ENCODE data around the gene ZBTB46.
"Not testable (repeated sequence)": the region's sequence is repeated elsewhere in the genome, so short reads cannot be mapped to it uniquely, and the experiment has no call there.

ZBTB46 gene

GRCh38 chr20:63787302-63787701, 43.8 kb downstream of the ZBTB46 start:
- DNase-seq (ENCODE audit: low read depth) = no peak

- no peak for DNase-seq (ENCODE audit: low read depth)
These were observed 45.4 kb downstream of the ZBTB46 start for GRCh38 chr20:63785691-63786131.

DNA sequence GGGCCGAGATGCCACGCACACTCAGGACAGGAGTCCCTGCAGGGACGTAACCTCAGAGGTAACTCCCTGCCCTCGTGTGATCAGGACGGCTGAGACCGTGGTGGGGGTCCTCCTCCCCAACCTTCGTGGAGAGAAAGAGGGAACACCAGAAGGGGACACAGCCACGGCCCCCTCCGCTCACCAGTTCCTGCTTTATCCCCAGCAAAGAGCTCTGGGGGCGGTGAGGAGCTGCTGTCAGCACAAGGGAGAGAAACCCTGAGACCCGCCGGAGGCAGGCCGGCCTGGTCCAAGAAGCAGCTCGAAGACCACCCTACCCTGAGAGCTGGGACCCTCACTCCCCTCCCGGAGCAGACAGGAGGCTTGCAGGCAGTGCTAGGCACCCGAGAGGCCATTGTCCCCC, 47.1 kb downstream of the ZBTB46 start:
- DNase-seq (ENCODE audit: low read depth) = no peak

GRCh38 chr20:63782521-63782971, 48.5 kb downstream of the ZBTB46 start:
- DNase-seq (ENCODE audit: low read depth) = no peak

DNA sequence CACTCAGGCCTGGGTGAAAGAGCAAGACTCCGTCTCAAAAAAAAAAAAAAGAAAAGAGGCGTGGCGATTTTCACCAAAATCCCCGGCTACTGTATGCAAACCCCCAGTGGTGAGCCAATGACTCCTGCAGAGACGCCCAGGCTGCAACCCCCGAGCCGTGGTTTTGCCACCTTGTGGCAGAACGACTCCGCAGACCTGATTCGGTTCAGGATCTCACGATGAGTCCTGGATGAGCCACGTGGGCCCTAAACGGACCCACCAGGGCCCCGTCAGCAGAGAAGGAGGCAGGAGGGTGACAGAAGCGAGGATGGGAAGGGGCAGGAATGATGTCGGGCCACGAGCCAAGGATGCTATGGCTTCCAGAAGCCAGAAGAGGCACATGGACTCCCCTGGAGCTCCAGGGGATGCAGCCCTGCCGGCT, 49.0 kb downstream of the ZBTB46 start:
- DNase-seq (ENCODE audit: low read depth) = peak; percentile 16

DNA sequence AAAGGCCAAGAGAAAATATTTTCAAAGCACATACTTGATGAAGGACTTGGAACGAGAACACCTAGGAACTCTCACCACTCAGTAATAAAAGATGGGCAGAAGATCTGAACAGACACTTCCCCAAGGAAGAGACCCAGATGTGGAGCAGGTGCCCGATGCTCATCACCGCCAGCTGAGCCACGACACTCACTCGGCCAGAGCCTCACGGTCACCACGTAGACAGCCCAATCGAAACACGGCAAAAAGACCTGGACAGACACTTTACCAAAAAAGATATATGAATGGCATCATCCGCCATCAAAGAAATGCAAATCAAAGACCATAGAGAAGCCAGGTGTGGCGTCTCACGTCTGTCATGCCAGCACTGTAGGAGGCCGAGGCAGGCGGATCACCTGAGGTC, 49.9 kb downstream of the ZBTB46 start:
- no peak for DNase-seq (ENCODE audit: low read depth)

GRCh38 chr20:63778857-63779256, 52.2 kb downstream of the ZBTB46 start:
- no peak for DNase-seq (ENCODE audit: low read depth)

DNA sequence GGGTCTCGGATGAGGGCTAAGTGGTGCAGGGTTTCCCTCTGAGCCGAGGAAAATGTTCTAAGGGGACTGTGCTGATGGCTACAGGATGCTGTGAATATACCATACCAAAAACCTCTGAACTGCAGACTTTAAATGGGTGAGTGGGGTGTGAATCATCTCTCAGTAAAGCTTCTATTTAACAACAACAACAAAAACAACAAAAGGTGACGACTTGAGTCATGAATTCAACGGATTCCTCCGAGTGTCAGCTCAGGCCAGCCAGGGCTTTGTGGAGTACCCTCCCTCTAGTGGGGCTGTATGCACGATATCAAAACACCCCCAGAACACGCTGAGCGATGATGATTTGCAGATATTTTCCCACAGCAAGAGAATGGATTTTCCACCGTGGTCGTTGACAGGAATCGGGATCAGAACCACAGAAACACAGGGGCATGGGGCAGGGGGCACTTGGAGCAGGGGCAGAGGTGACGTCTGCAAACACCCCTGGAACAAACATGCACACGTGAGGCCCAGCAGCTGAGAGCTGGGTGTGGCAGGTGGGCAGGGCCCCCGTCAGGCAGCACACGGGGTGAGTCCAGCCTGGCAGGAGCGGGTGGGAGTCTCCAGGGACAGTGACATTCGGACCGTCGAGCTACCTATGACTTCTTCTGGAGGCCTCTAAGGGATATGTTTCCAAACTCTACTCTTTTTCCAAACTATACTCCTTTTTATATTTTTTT, 52.9 kb downstream of the ZBTB46 start:
- no peak for DNase-seq (ENCODE audit: low read depth)

GRCh38 chr20:63777614-63778013, 53.5 kb downstream of the ZBTB46 start:
- DNase-seq (ENCODE audit: low read depth) = no peak

GRCh38 chr20:63776875-63777274, 54.2 kb downstream of the ZBTB46 start:
- not testable (repeated sequence) for DNase-seq (ENCODE audit: low read depth)

GRCh38 chr20:63775096-63775978, 55.7 kb downstream of the ZBTB46 start:
- peak; percentile 16 for DNase-seq (ENCODE audit: low read depth)

- no peak for DNase-seq (ENCODE audit: low read depth)
These were observed 56.8 kb downstream of the ZBTB46 start for GRCh38 chr20:63774306-63774705.

DNA sequence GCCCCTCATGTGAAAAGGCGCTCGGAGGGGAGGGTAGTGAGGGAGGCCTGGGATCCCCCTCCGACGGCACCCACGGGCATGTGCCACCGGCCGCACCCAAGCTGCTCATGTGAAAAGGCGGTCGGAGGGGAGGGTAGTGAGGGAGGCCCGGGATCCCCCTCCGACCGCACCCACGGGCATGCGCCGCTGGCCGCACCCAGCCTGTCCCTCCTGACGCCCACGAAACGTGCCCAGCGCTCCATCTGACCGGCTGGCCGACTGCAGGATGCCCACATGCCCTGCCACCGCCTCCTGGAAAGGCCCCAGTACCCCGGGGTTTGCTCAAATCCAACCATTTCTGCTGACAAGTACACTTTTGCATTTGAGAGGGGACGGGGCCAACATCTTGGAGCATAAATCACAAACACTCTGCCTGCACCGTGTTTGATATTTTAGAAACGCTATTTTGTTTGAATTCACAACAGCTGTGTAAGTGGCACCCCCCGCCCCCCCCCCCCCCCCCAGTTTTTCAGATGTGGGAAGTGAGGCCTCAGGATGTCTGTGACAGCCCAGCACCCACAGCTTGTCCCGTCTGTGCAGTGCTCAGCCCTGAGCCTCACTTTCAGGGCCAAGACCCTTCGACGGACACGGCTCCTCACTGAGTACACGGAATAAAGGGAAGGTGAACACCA, 57.4 kb downstream of the ZBTB46 start:
- no peak for DNase-seq (ENCODE audit: low read depth)

DNA sequence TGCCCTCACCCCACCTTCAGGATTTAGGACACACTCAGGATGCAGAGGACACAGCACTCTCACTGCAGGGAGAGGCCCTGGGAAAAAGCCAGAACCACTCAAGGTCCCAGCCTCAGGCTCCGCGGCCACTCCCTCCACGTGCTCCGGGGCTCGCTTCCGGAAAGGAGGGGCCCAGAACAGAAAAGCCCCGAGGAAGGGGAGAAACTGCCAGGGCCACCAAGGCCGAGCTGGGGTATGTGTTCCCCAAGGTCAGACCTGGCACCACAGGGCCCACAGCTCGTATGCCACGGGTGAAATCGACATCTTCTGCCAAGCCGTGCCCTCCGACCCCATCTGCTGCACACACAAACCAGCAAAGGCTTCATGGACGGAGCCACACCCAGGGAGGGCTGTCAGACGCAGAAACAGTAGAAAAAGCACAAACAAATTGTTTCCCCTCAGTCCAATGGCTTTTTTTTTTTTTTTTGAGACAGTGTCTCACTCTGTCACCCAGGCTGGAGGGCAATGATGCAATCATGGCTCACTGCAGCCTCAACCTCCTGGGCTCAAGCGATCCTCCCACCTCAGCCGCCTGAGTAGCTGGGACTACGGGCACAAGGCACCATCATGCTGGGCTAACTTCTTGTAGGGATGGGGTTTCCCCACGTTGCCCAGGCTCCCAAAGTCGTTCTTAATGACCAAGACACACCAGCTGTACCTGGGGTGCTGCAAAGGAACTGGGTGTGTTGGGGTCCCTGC, 58.1 kb downstream of the ZBTB46 start:
- DNase-seq (ENCODE audit: low read depth) = no peak

GRCh38 chr20:63771046-63771707, 59.9 kb downstream of the ZBTB46 start:
- DNase-seq (ENCODE audit: low read depth) = no peak

DNA sequence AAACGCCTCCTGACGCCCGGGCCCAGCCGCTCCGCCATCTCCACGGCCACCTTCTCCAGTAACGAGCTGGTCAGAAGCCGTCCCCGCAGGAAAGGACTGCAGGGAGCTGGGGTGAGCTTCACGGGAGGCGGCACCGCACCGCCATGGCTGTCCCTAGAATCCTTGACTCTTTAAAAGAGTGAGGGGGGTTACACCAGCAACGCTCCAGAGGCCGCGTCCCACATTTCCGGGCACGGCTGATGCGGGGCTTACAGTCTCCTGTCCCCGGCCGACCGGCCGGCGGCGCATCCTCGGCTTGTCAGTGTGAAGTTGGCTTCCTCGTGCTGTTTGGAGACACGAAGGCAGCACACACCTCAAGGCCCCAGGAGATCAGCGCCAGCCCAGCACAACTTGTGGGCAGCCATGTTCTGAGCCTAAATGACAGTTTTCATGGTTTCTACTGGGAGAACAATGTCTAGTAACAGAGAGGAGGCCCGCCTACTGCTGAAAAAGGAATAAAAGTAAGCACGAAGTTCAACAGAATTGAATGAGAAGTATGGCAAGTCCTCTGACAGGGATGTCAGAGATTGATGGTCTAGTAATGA, 61.1 kb downstream of the ZBTB46 start:
- DNase-seq (ENCODE audit: low read depth) = no peak

DNA sequence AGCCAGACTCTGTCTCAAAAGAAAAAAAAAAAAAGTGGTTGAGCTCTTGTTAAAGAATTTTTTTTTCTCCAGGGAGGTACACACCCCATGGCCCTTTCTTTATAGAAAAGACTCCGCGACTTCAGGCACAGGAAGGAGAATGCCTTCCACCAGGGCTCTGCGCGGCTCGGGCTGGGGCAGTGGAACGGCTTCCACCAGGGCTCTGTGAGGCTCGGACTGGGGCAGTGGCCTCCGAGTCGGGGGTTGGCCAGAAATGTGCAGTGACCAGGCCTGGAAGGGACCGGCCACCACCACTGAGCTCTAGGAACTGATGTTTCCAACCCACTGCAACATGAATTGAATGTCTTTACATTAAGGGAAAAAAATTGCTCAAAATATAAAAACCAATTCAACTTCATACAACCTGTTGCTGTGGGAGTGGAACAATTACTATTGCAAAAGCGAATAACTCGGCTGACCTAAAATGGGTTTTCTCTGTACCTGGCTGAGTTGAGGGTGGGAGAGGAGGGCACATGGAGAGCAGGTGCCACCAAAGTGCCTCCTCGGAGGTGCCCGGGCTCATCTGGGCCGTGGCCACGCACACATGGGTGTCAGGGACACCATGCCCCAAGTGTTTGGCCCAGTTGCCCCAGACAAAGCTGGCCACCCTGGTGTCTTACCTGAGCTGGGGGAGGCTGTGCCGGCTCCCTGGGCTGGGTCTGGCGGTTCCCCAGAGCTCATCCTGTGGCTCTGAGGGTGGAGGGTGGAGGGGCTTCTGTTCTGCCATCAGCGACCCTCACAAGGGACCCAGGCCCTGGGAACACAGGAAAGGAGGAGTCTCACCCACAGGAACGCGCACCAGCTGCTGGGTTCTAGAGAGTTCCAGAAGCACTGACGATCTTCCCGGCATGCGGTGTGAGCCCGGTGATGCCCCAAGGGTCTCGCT, 62.2 kb downstream of the ZBTB46 start:
- DNase-seq (ENCODE audit: low read depth) = no peak

- no peak for DNase-seq (ENCODE audit: low read depth)
These were observed 63.2 kb downstream of the ZBTB46 start for GRCh38 chr20:63767886-63768285.

DNA sequence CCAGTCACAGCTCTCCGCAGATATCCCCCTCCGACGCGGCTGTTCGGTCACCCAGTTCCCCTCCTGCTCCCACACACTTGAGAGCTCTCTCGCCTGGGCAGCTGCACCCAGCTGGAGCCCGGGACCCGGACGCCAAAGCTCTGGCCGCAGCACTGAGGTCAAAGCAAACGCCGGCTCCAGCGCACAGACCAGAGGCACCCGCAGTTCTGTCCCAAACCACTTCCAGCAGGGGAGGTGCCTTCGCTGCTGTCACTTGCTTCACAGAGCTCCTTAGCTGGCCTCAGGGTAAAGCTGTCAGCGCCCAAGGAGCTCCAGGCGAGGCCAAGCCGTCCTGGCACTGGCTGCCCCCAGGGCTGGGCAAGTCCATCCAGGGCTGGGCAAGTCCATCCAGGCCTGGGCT, 63.6 kb downstream of the ZBTB46 start:
- no peak for DNase-seq (ENCODE audit: low read depth)
